OCI-LY1 (cell line): Measurements from ENCODE around the gene SELENOV.
"Not testable (repeated sequence)": the region's sequence is repeated elsewhere in the genome, so short reads cannot be mapped to it uniquely, and the experiment has no call there.

ENCODE experiments used
- H2AFZ ChIP-seq: fragments of 200-600 bp; sonication (generic), shearing (Covaris generic); 2 replicates; pipeline ENCODE4 v1.6.0; 2014; ENCODE audit warnings: antibody characterized with exemption, mild to moderate bottlenecking, low read length
- H3F3A ChIP-seq: fragments of 200-600 bp; sonication (generic), shearing (Covaris generic); 2 replicates; pipeline ENCODE4 v1.6.0; 2014; ENCODE audit warnings: mild to moderate bottlenecking, antibody characterized with exemption, low read length, moderate library complexity; ENCODE audit not compliant: insufficient read depth
- H3K27ac ChIP-seq: fragments of 200-600 bp; sonication (generic); 2 replicates; pipeline ENCODE4 v1.5.1; 2014; ENCODE audit warnings: low read length, mixed run types, mild to moderate bottlenecking, low read depth; ENCODE audit not compliant: poor library complexity, severe bottlenecking
- H3K27me3 ChIP-seq: fragments of 200-600 bp; sonication (generic); 2 replicates; pipeline ENCODE4 v1.6.0; 2014; ENCODE audit warnings: antibody characterized with exemption, mild to moderate bottlenecking, low read length, moderate library complexity; ENCODE audit not compliant: insufficient read depth
- H3K36me3 ChIP-seq: fragments of 200-600 bp; sonication (generic); 2 replicates; pipeline ENCODE4 v1.6.1; 2014; ENCODE audit warnings: mild to moderate bottlenecking, antibody characterized with exemption, low read length, moderate library complexity, mixed read lengths; ENCODE audit not compliant: insufficient read depth
- H3K4me1 ChIP-seq: fragments of 200-600 bp; sonication (generic); 2 replicates; pipeline ENCODE4 v1.5.1; 2014; ENCODE audit warnings: mild to moderate bottlenecking, low read length, moderate library complexity; ENCODE audit not compliant: insufficient read depth, severe bottlenecking
- H3K4me2 ChIP-seq: fragments of 200-600 bp; sonication (generic), shearing (Covaris generic); 2 replicates; pipeline ENCODE4 v1.6.1; 2014; ENCODE audit warnings: low read length
- H3K4me3 ChIP-seq: fragments of 200-600 bp; sonication (generic); 2 replicates; pipeline ENCODE4 v1.5.1; 2014; ENCODE audit warnings: low read length, low read depth, mild to moderate bottlenecking, mixed read lengths; ENCODE audit not compliant: poor library complexity, severe bottlenecking
- H3K79me2 ChIP-seq: fragments of 200-600 bp; shearing (Covaris generic); 2 replicates; pipeline ENCODE4 v1.6.1; 2016; ENCODE audit warnings: mixed run types, low read length, mixed read lengths; ENCODE audit not compliant: insufficient read depth
- H3K9ac ChIP-seq: fragments of 200-600 bp; sonication (generic), shearing (Covaris generic); 2 replicates; pipeline ENCODE4 v1.6.1; 2014; ENCODE audit warnings: mild to moderate bottlenecking, low read length, mixed read lengths
- H3K9me2 ChIP-seq: fragments of 200-600 bp; sonication (generic), shearing (Covaris generic); 2 replicates; pipeline ENCODE4 v1.6.1; 2014; ENCODE audit warnings: low read depth, mild to moderate bottlenecking, low read length, mixed read lengths
- H3K9me3 ChIP-seq: fragments of 200-600 bp; shearing (Covaris generic); 2 replicates; pipeline ENCODE4 v1.6.1; 2014; ENCODE audit warnings: low read length, mixed read lengths
- H4K20me1 ChIP-seq: fragments of 200-600 bp; sonication (generic), shearing (Covaris generic); 2 replicates; pipeline ENCODE4 v1.6.0; 2016; ENCODE audit warnings: mild to moderate bottlenecking, low read length; ENCODE audit not compliant: insufficient read depth
- EZH2 ChIP-seq: fragments of 200-600 bp; sonication (generic), shearing (Covaris generic); IDR thresholded peaks from 2 replicates; pipeline ENCODE4 v1.8.0; 2017; ENCODE audit warnings: borderline replicate concordance, mixed run types, mild to moderate bottlenecking, antibody characterized with exemption, low read length, moderate library complexity, mixed read lengths
- TF ChIP-seq, protein P1 (sequence below): fragments of 200-600 bp; sonication (generic), shearing (Covaris generic); IDR thresholded peaks from 2 replicates; pipeline ENCODE4 v1.5.1; 2017; ENCODE audit warnings: mild to moderate bottlenecking, antibody characterized with exemption, low read length, moderate library complexity, mixed read lengths

SELENOV gene

GRCh38 chr19:39474139-39474620, 40.8 kb upstream of the SELENOV start:
- no peaks in the 10 kb centered on the region for H3K4me1 ChIP-seq
- no peak overlapping the region for H2AFZ ChIP-seq
- no peak overlapping the region for H3K27ac ChIP-seq
- TF ChIP-seq, protein P1, sequence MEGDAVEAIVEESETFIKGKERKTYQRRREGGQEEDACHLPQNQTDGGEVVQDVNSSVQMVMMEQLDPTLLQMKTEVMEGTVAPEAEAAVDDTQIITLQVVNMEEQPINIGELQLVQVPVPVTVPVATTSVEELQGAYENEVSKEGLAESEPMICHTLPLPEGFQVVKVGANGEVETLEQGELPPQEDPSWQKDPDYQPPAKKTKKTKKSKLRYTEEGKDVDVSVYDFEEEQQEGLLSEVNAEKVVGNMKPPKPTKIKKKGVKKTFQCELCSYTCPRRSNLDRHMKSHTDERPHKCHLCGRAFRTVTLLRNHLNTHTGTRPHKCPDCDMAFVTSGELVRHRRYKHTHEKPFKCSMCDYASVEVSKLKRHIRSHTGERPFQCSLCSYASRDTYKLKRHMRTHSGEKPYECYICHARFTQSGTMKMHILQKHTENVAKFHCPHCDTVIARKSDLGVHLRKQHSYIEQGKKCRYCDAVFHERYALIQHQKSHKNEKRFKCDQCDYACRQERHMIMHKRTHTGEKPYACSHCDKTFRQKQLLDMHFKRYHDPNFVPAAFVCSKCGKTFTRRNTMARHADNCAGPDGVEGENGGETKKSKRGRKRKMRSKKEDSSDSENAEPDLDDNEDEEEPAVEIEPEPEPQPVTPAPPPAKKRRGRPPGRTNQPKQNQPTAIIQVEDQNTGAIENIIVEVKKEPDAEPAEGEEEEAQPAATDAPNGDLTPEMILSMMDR: peak; percentile 92
- TF ChIP-seq EZH2: no peak
- no peak overlapping the region for H3K9ac ChIP-seq
- no peaks in the 10 kb centered on the region for H4K20me1 ChIP-seq
- peaks cover 4% of the 10 kb centered on the region; the same call in 1 of the 2 replicates for H3F3A ChIP-seq
- peaks cover 74% of the 10 kb centered on the region for H3K36me3 ChIP-seq
- no peaks in the 10 kb centered on the region for H3K9me2 ChIP-seq
- no peak overlapping the region for H3K4me3 ChIP-seq
- H3K27me3 ChIP-seq: no peaks in the 10 kb centered on the region
- no peaks in the 10 kb centered on the region for H3K9me3 ChIP-seq
- H3K4me2 ChIP-seq: no peak overlapping the region
- H3K79me2 ChIP-seq: no peaks in the 10 kb centered on the region

GRCh38 chr19:39475748-39476147, 39.2 kb upstream of the SELENOV start:
- peaks cover 59% of the 10 kb centered on the region for H3K36me3 ChIP-seq
- no peak overlapping the region for H3K27ac ChIP-seq

DNA sequence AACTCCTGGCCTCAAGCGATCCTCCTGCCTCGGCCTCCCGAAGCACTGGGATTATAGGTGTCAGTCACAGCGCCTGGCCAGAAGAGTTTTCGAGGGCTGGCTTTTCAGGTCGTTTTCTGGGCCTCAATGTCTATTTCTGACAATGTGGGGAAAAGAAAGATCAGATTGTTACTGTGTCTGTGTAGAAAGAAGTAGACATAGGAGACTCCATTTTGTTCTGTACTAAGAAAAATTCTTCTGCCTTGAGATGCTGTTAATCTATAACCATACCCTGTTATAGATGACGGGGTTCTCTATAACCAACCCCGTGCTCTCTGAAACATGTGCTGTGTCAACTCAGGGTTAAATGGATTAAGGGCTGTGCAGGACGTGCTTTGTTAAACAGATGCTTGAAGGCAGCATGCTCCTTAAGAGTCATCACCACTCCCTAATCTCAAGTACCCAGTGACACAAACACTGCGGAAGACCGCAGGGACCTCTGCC, 35.6 kb upstream of the SELENOV start:
- H3K9me2 ChIP-seq, H3K27me3 ChIP-seq, H2AFZ ChIP-seq, H3F3A ChIP-seq, H3K9me3 ChIP-seq, H3K4me3 ChIP-seq, H4K20me1 ChIP-seq: not testable (repeated sequence)
- peaks cover 11% of the 10 kb centered on the region for H3K79me2 ChIP-seq
- peak overlapping the region; percentile 100; the same call in 1 of the 2 replicates for H3K4me2 ChIP-seq
- H3K36me3 ChIP-seq: peaks cover 46% of the 10 kb centered on the region
- peak overlapping the region; percentile 98; the same call in 1 of the 2 replicates for H3K9ac ChIP-seq
- peak overlapping the region; percentile 78 for H3K27ac ChIP-seq
- H3K4me1 ChIP-seq: peaks cover 24% of the 10 kb centered on the region

More at GRCh38 chr19:39475748-39476147, 39.2 kb upstream of the SELENOV start:
- Histone ChIP-seq H3F3A (peaks cover 4% of the 10 kb centered on the region; the same call in 1 of the 2 replicates), H4K20me1 (no peaks in the 10 kb centered on the region), H2AFZ (no peak overlapping the region), H3K4me3 (no peak overlapping the region), H3K4me2 (no peak overlapping the region), H3K9me3 (no peaks in the 10 kb centered on the region), H3K4me1 (peaks cover 13% of the 10 kb centered on the region), H3K9me2 (no peaks in the 10 kb centered on the region), H3K79me2 (peaks cover under 1% of the 10 kb centered on the region; the same call in 1 of the 2 replicates), H3K9ac (no peak overlapping the region), H3K27me3 (no peaks in the 10 kb centered on the region)
- TF ChIP-seq EZH2: no peak
- TF ChIP-seq, protein P1: no peak

GRCh38 chr19:39479916-39480315, 35.0 kb upstream of the SELENOV start:
- Histone ChIP-seq H3K79me2 (peaks cover 11% of the 10 kb centered on the region), H3K9ac (peak overlapping the region; percentile 98), H3K9me3 (no peaks in the 10 kb centered on the region), H3K36me3 (peaks cover 46% of the 10 kb centered on the region), H4K20me1 (no peaks in the 10 kb centered on the region), H3K4me1 (peaks cover 24% of the 10 kb centered on the region), H3F3A (peaks cover 4% of the 10 kb centered on the region; the same call in 1 of the 2 replicates), H2AFZ (no peak overlapping the region), H3K4me3 (peak overlapping the region; percentile 98), H3K27ac (peak overlapping the region; percentile 78), H3K9me2 (no peaks in the 10 kb centered on the region), H3K4me2 (peak overlapping the region; percentile 100), H3K27me3 (no peaks in the 10 kb centered on the region)
- no peak for TF ChIP-seq EZH2
- TF ChIP-seq, protein P1: no peak
